MV-4-11 (cell line): ENCODE measurements around the gene PCK2.
A peak's percentile ranks its signal among the peaks of the same experiment; 100 is the strongest.

Source experiments
- DNase-seq: peaks from one replicate; lab custom pipeline; 2025; lab: John Stamatoyannopoulos, UW

The PCK2 gene

GRCh38 chr14:24115422-24116127 is 21.5 kb downstream of the PCK2 start:
- no peak for DNase-seq

- DNase-seq: no peak
Observed at GRCh38 chr14:24116128-24116814, 22.2 kb downstream of the PCK2 start.

GRCh38 chr14:24117179-24117578 is 23.1 kb downstream of the PCK2 start:
- DNase-seq: no peak

GRCh38 chr14:24119691-24120090 is 25.6 kb downstream of the PCK2 start:
- DNase-seq: no peak

- no peak for DNase-seq
Observed at GRCh38 chr14:24121210-24121609, 27.1 kb downstream of the PCK2 start.

GRCh38 chr14:24122416-24122815 is 28.3 kb downstream of the PCK2 start:
- no peak for DNase-seq

- DNase-seq: no peak
Observed at GRCh38 chr14:24122898-24123297, 28.8 kb downstream of the PCK2 start.

- DNase-seq: no peak
Observed at GRCh38 chr14:24123424-24124417, 29.6 kb downstream of the PCK2 start.

- DNase-seq: no peak
Observed at GRCh38 chr14:24126939-24127338, 32.8 kb downstream of the PCK2 start.

- DNase-seq: no peak
Observed at GRCh38 chr14:24127673-24128072, 33.6 kb downstream of the PCK2 start.

GRCh38 chr14:24129410-24129998 is 35.4 kb downstream of the PCK2 start:
- DNase-seq: no peak

- peak; percentile 86 for DNase-seq
Observed at GRCh38 chr14:24130380-24130716, 36.2 kb downstream of the PCK2 start, which contains the start of gene FITM1. Gene FITM1, plus strand, starts transcription at chr14:24130659. Its CDS starts 905 bp downstream, at chr14:24131564.

- no peak for DNase-seq
Observed at GRCh38 chr14:24130717-24131548, 36.8 kb downstream of the PCK2 start.

- DNase-seq: no peak
Observed at GRCh38 chr14:24131549-24131966, 37.4 kb downstream of the PCK2 start.

- DNase-seq: no peak
Observed at GRCh38 chr14:24132061-24132685, 38.1 kb downstream of the PCK2 start.

- DNase-seq: no peak
Observed at GRCh38 chr14:24132976-24133375, 38.9 kb downstream of the PCK2 start.

- no peak for DNase-seq
Observed at GRCh38 chr14:24133735-24134134, 39.6 kb downstream of the PCK2 start.

GRCh38 chr14:24135584-24135833 is 41.4 kb downstream of the PCK2 start:
- DNase-seq: no peak

- DNase-seq: peak; percentile 80
Observed at GRCh38 chr14:24135834-24136683, 41.9 kb downstream of the PCK2 start, which contains the start of gene PSME1. Gene PSME1, plus strand, starts transcription at chr14:24136194. Its CDS starts 69 bp downstream, at chr14:24136263.
